SK-N-SH treated with all-trans-retinoic acid at 6 μM for 48 hours (cell line): Measurements from ENCODE around the gene CFL1.
A peak's percentile ranks its signal among the peaks of the same experiment; 100 is the strongest.

Experiments used
- ATAC-seq: fragments of 200-7000 bp; cut with Tn5 transposase; 3 replicates; pipeline ENCODE4 v1.9.1; 2020; ENCODE audit warnings: mild to moderate bottlenecking, moderate library complexity
- ARNTL ChIP-seq: fragments of 450-650 bp; formaldehyde crosslinking; IDR thresholded peaks from 2 replicates; pipeline ENCODE4 v1.5.0; 2020; ENCODE audit warnings: low read depth, mild to moderate bottlenecking, moderate library complexity, borderline replicate concordance
- BACH2 ChIP-seq: fragments of 250-450 bp; sonication (Bioruptor Pico); IDR thresholded peaks from 2 replicates; pipeline ENCODE4 v1.9.0; 2021; ENCODE audit warnings: mild to moderate bottlenecking, borderline replicate concordance
- CSDC2 ChIP-seq: fragments of 250-450 bp; sonication (Bioruptor Pico); IDR thresholded peaks from 2 replicates; pipeline ENCODE4 v1.5.0; 2020; ENCODE audit warnings: mild to moderate bottlenecking, moderate library complexity
- ESRRG ChIP-seq: fragments of 250-450 bp; sonication (Bioruptor Pico); IDR thresholded peaks from 2 replicates; pipeline ENCODE4 v1.6.1; 2021; ENCODE audit warnings: mild to moderate bottlenecking
- GLIS3 ChIP-seq: fragments of 250-450 bp; sonication (Bioruptor Pico); IDR thresholded peaks from 2 replicates; pipeline ENCODE4 v1.5.0; 2020; ENCODE audit warnings: mild to moderate bottlenecking, moderate library complexity
- ISL1 ChIP-seq: fragments of 250-450 bp; sonication (Bioruptor Pico); IDR thresholded peaks from 2 replicates; pipeline ENCODE4 v2.1.2; 2022; ENCODE audit warnings: mild to moderate bottlenecking, moderate library complexity
- OSR1 ChIP-seq: fragments of 250-450 bp; sonication (Bioruptor Pico); IDR thresholded peaks from 2 replicates; pipeline ENCODE4 v1.8.0; 2022; ENCODE audit warnings: moderate library complexity, mild to moderate bottlenecking, inconsistent platforms
- PPARA ChIP-seq: fragments of 250-450 bp; sonication (Bioruptor Pico); IDR thresholded peaks from 2 replicates; pipeline ENCODE4 v1.5.0; 2020; ENCODE audit warnings: mild to moderate bottlenecking, borderline replicate concordance
- RARB ChIP-seq: fragments of 250-450 bp; sonication (Bioruptor Pico); IDR thresholded peaks from 2 replicates; pipeline ENCODE4 v1.8.0; 2021; ENCODE audit warnings: mild to moderate bottlenecking, moderate library complexity
- SNAI2 ChIP-seq: fragments of 250-450 bp; sonication (Bioruptor Pico); IDR thresholded peaks from 2 replicates; pipeline ENCODE4 v1.5.0; 2020; ENCODE audit warnings: mild to moderate bottlenecking, moderate library complexity
- TCF4 ChIP-seq: fragments of 250-450 bp; sonication (Bioruptor Pico); IDR thresholded peaks from 2 replicates; pipeline ENCODE4 v1.8.0; 2021; ENCODE audit warnings: mild to moderate bottlenecking, moderate library complexity, borderline replicate concordance
- TOX ChIP-seq: fragments of 250-450 bp; sonication (Bioruptor Pico); IDR thresholded peaks from 2 replicates; pipeline ENCODE4 v1.8.0; 2021; ENCODE audit warnings: mild to moderate bottlenecking, moderate library complexity, borderline replicate concordance
- ZC3H10 ChIP-seq: fragments of 250-450 bp; sonication (Bioruptor Pico); IDR thresholded peaks from 2 replicates; pipeline ENCODE4 v1.5.1; 2021; ENCODE audit warnings: mild to moderate bottlenecking, moderate library complexity
- ZFP3 ChIP-seq: fragments of 250-450 bp; sonication (Bioruptor Pico); IDR thresholded peaks from 2 replicates; pipeline ENCODE4 v1.5.0; 2020; ENCODE audit warnings: mild to moderate bottlenecking, moderate library complexity
- ZFP30 ChIP-seq: fragments of 450-650 bp; formaldehyde crosslinking; IDR thresholded peaks from 2 replicates; pipeline ENCODE4 v1.5.0; 2022; ENCODE audit warnings: mild to moderate bottlenecking, moderate library complexity
- ZNF565 ChIP-seq: fragments of 450-650 bp; formaldehyde crosslinking; conservative IDR thresholded peaks from 2 replicates; pipeline ENCODE4 v1.5.0; 2020; ENCODE audit warnings: low read depth, mild to moderate bottlenecking, moderate library complexity
- ZNF70 ChIP-seq: fragments of 450-650 bp; formaldehyde crosslinking; IDR thresholded peaks from 2 replicates; pipeline ENCODE4 v1.5.0; 2020; ENCODE audit warnings: mild to moderate bottlenecking, moderate library complexity
- ZNF8 ChIP-seq: fragments of 450-650 bp; formaldehyde crosslinking; IDR thresholded peaks from 2 replicates; pipeline ENCODE4 v1.5.0; 2020; ENCODE audit warnings: mild to moderate bottlenecking, moderate library complexity
- TF ChIP-seq, protein P1 (sequence below): fragments of 250-450 bp; sonication (Bioruptor Pico); IDR thresholded peaks from 2 replicates; pipeline ENCODE4 v1.5.1; 2020; ENCODE audit warnings: low read depth, mild to moderate bottlenecking, moderate library complexity
- TF ChIP-seq, protein P2 (sequence below): fragments of 250-450 bp; sonication (Bioruptor Pico); IDR thresholded peaks from 2 replicates; pipeline ENCODE4 v1.5.0; 2020; ENCODE audit warnings: mild to moderate bottlenecking, moderate library complexity
- TF ChIP-seq, protein P3 (sequence below): fragments of 250-450 bp; sonication (Bioruptor Pico); IDR thresholded peaks from 2 replicates; pipeline ENCODE4 v1.5.1; 2021; ENCODE audit warnings: mild to moderate bottlenecking, moderate library complexity
- TF ChIP-seq, protein P4 (sequence below): fragments of 250-450 bp; sonication (Bioruptor Pico); IDR thresholded peaks from 2 replicates; pipeline ENCODE4 v1.8.0; 2021; ENCODE audit warnings: low read depth, mild to moderate bottlenecking, moderate library complexity, borderline replicate concordance
- TF ChIP-seq, protein P5 (sequence below): fragments of 250-450 bp; sonication (Bioruptor Pico); IDR thresholded peaks from 2 replicates; pipeline ENCODE4 v1.8.0; 2020; ENCODE audit warnings: mild to moderate bottlenecking, moderate library complexity, borderline replicate concordance

The CFL1 gene

DNA sequence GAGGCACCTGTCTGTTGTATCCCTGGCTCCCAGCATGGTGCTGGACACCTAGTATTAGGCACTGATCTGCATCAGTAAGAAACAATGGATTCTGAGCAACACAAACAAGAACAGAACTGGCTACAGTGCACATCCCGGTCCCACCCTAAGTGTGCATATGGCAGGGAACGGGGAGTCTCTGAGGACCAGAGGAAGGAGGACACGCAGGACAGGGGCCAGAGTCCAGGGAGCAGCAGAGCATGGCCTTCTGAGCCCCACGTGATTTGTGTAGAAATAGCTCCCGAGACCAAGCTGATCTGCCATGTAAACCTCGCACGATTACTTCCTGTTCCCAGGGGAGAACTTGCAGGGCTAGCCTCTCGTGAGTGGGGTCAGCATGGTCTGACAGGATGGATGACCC, 36.9 kb downstream of the CFL1 start:
- ATAC-seq = no peak

DNA sequence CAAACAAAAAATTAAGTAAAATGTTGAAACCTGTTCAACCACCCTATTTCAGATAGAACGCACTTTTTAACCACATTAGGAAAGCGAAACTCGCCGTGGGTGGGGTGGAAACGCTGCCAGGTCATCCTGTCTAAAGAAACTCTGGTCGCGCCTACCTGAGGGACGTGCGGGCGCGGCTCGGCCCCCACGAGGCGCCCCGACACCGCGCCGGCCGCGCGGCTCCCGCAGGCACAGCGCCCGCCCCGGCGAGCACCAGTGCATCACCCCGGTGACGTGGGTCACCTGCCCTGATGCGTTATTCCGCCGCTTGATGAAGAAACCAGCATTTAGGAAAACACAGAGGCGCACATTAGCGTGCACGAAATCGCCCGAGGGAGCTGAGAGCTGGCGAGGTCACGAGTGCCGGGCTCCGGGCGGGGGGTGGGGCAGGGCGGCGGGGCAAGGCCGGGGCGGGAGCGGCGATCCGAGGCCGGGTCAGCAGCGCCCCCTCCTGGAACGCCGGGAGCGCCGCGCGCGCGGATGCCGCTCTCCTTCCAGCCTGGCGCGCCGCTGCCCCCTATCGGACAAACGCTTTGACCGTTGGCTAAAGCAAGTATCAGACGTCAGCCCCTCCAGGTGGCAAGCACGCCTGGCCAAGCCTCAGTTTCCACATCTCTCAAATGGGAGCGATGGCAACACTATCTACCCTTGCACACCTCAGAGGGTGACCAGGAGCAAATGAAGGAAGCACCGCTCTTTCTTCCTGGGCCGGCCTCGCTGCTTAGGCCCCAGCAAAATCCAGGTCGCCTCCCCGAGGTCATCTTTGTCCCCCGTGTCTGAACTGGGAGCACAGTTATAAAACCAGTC, 39.9 kb downstream of the CFL1 start:
- peak; percentile 94 for ATAC-seq

More for the DNA sequence above, 36.9 kb downstream of the CFL1 start:
- TF ChIP-seq PPARA (CRISPR knock-in tag) (no peak), ZNF8 (CRISPR knock-in tag) (no peak), GLIS3 (no peak), ZC3H10 (CRISPR knock-in tag) (no peak), ZFP3 (CRISPR knock-in tag) (no peak), SNAI2 (CRISPR knock-in tag) (no peak), ARNTL (CRISPR knock-in tag) (no peak)
- TF ChIP-seq, protein P1, sequence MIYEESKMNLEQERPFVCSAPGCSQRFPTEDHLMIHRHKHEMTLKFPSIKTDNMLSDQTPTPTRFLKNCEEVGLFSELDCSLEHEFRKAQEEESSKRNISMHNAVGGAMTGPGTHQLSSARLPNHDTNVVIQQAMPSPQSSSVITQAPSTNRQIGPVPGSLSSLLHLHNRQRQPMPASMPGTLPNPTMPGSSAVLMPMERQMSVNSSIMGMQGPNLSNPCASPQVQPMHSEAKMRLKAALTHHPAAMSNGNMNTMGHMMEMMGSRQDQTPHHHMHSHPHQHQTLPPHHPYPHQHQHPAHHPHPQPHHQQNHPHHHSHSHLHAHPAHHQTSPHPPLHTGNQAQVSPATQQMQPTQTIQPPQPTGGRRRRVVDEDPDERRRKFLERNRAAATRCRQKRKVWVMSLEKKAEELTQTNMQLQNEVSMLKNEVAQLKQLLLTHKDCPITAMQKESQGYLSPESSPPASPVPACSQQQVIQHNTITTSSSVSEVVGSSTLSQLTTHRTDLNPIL (CRISPR knock-in tag) = no peak

More for the DNA sequence above, 39.9 kb downstream of the CFL1 start:
- TF ChIP-seq ZC3H10 (CRISPR knock-in tag) (no peak), GLIS3 (no peak), BACH2 (CRISPR knock-in tag) (no peak), ARNTL (CRISPR knock-in tag) (no peak), ISL1 (CRISPR knock-in tag) (no peak), RARB (no peak), ESRRG (CRISPR knock-in tag) (no peak), SNAI2 (CRISPR knock-in tag) (0 out of 2 replicates have a peak, but pooled peaks have one; percentile 30), OSR1 (CRISPR knock-in tag) (no peak), ZFP3 (CRISPR knock-in tag) (no peak), ZFP30 (CRISPR knock-in tag) (no peak), ZNF565 (CRISPR knock-in tag) (no peak), ZNF8 (CRISPR knock-in tag) (no peak), PPARA (CRISPR knock-in tag) (no peak), TOX (CRISPR knock-in tag) (no peak), ZNF70 (no peak), CSDC2 (CRISPR knock-in tag) (no peak), TCF4 (CRISPR knock-in tag) (peak; percentile 66)
- TF ChIP-seq, protein P2, sequence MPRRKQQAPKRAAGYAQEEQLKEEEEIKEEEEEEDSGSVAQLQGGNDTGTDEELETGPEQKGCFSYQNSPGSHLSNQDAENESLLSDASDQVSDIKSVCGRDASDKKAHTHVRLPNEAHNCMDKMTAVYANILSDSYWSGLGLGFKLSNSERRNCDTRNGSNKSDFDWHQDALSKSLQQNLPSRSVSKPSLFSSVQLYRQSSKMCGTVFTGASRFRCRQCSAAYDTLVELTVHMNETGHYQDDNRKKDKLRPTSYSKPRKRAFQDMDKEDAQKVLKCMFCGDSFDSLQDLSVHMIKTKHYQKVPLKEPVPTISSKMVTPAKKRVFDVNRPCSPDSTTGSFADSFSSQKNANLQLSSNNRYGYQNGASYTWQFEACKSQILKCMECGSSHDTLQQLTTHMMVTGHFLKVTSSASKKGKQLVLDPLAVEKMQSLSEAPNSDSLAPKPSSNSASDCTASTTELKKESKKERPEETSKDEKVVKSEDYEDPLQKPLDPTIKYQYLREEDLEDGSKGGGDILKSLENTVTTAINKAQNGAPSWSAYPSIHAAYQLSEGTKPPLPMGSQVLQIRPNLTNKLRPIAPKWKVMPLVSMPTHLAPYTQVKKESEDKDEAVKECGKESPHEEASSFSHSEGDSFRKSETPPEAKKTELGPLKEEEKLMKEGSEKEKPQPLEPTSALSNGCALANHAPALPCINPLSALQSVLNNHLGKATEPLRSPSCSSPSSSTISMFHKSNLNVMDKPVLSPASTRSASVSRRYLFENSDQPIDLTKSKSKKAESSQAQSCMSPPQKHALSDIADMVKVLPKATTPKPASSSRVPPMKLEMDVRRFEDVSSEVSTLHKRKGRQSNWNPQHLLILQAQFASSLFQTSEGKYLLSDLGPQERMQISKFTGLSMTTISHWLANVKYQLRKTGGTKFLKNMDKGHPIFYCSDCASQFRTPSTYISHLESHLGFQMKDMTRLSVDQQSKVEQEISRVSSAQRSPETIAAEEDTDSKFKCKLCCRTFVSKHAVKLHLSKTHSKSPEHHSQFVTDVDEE (CRISPR knock-in tag) = no peak
- TF ChIP-seq, protein P3, sequence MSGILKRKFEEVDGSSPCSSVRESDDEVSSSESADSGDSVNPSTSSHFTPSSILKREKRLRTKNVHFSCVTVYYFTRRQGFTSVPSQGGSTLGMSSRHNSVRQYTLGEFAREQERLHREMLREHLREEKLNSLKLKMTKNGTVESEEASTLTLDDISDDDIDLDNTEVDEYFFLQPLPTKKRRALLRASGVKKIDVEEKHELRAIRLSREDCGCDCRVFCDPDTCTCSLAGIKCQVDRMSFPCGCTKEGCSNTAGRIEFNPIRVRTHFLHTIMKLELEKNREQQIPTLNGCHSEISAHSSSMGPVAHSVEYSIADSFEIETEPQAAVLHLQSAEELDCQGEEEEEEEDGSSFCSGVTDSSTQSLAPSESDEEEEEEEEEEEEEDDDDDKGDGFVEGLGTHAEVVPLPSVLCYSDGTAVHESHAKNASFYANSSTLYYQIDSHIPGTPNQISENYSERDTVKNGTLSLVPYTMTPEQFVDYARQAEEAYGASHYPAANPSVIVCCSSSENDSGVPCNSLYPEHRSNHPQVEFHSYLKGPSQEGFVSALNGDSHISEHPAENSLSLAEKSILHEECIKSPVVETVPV = no peak
- TF ChIP-seq, protein P1 (CRISPR knock-in tag) = no peak
- TF ChIP-seq, protein P4, sequence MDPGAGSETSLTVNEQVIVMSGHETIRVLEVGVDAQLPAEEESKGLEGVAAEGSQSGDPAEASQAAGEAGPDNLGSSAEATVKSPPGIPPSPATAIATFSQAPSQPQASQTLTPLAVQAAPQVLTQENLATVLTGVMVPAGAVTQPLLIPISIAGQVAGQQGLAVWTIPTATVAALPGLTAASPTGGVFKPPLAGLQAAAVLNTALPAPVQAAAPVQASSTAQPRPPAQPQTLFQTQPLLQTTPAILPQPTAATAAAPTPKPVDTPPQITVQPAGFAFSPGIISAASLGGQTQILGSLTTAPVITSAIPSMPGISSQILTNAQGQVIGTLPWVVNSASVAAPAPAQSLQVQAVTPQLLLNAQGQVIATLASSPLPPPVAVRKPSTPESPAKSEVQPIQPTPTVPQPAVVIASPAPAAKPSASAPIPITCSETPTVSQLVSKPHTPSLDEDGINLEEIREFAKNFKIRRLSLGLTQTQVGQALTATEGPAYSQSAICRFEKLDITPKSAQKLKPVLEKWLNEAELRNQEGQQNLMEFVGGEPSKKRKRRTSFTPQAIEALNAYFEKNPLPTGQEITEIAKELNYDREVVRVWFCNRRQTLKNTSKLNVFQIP (CRISPR knock-in tag) = 0 out of 2 replicates have a peak, but pooled peaks have one; percentile 50
- TF ChIP-seq, protein P5, sequence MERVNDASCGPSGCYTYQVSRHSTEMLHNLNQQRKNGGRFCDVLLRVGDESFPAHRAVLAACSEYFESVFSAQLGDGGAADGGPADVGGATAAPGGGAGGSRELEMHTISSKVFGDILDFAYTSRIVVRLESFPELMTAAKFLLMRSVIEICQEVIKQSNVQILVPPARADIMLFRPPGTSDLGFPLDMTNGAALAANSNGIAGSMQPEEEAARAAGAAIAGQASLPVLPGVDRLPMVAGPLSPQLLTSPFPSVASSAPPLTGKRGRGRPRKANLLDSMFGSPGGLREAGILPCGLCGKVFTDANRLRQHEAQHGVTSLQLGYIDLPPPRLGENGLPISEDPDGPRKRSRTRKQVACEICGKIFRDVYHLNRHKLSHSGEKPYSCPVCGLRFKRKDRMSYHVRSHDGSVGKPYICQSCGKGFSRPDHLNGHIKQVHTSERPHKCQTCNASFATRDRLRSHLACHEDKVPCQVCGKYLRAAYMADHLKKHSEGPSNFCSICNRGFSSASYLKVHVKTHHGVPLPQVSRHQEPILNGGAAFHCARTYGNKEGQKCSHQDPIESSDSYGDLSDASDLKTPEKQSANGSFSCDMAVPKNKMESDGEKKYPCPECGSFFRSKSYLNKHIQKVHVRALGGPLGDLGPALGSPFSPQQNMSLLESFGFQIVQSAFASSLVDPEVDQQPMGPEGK (CRISPR knock-in tag) = no peak
